Measurements from ENCODE around the gene CYP39A1.

- TF ChIP-seq EP300 (IDR thresholded peaks at IDR 0.05) (no peak), POLR2A (IDR thresholded peaks at IDR 0.05) (no peak)
Measured at GRCh38 chr6:46586906-46587305, 65.7 kb downstream of the CYP39A1 start.

Data from gastroesophageal sphincter (tissue), 2 donors.